ENCODE results near the gene RUBCN. TPM values are rescaled to one million over a fixed set of nuclear protein-coding genes. Genes with fewer than 3 reads are reported as not detected.

RUBCN gene
- total RNA-seq = 100 to 1,000 TPM in 2 of 4 donors, 10 to 100 TPM in 2; 63.6 to 168 (median 102) TPM

GRCh38 chr3:197736491-197737318, at the start of gene RUBCN:
Gene RUBCN (minus strand): TSS chr3:197736904. CDS start chr3:197736719, 185 bp downstream.
- Histone ChIP-seq H3K36me3 (peaks cover 0 to 6% (median 0%) of the 10 kb centered on the region in 3 donors), H3K4me3 (peak within 1 kb of the TSS; percentile 61 to 99 (median 79)), H3K27me3 (no peaks in the 10 kb centered on the region), H3K27ac (peak within 1 kb of the TSS; percentile 63 to 97 (median 87)), H3K9me3 (no peaks in the 10 kb centered on the region), H3K4me1 (peaks cover 0 to 43% (median 12%) of the 10 kb centered on the region in 4 donors)
- peak in 2 of 5 experiments; percentile 42 to 47 for TF ChIP-seq CTCF (IDR thresholded peaks at IDR 0.05)
- TF ChIP-seq EP300 (IDR thresholded peaks at IDR 0.05) = peak; percentile 66 to 89
- TF ChIP-seq POLR2A (IDR thresholded peaks at IDR 0.05) = peak; percentile 56 to 84
- WGBS, 2 donors = 0 to 1% methylated on average over 40 to 59 of the region's 92 CpGs
- DNase-seq (ENCODE audit: low spot score in 2 of 2) = peak; percentile 87 to 90

GRCh38 chr3:197784019-197784585, 47.4 kb upstream of the RUBCN start:
- no peak overlapping the region for H3K4me3 ChIP-seq
- WGBS, 2 donors = 94% methylated on average over 7 of the region's 7 CpGs

GRCh38 chr3:197782230-197782629, 45.5 kb upstream of the RUBCN start:
- Histone ChIP-seq H3K27me3 (no peaks in the 10 kb centered on the region), H3K4me3 (no peak overlapping the region), H3K27ac (no peak overlapping the region), H3K4me1 (no peaks in the 10 kb centered on the region), H3K9me3 (no peaks in the 10 kb centered on the region), H3K36me3 (peaks cover 0 to 63% (median 21%) of the 10 kb centered on the region in 3 donors)
- TF ChIP-seq EP300 (IDR thresholded peaks at IDR 0.05) = no peak
- TF ChIP-seq POLR2A (IDR thresholded peaks at IDR 0.05) = no peak
- no peak for TF ChIP-seq CTCF (IDR thresholded peaks at IDR 0.05)
- WGBS, 2 donors = 62 to 72% methylated on average over 4 of the region's 4 CpGs
- no peak for DNase-seq (ENCODE audit: low spot score in 2 of 2)

More at GRCh38 chr3:197784019-197784585, 47.4 kb upstream of the RUBCN start:
- no peaks in the 10 kb centered on the region for H3K27me3 ChIP-seq
- no peak overlapping the region for H3K27ac ChIP-seq
- H3K9me3 ChIP-seq = no peaks in the 10 kb centered on the region
- peaks cover 0 to 46% (median 12%) of the 10 kb centered on the region in 3 donors for H3K36me3 ChIP-seq
- no peaks in the 10 kb centered on the region for H3K4me1 ChIP-seq
- no peak for DNase-seq (ENCODE audit: low spot score in 2 of 2)
- TF ChIP-seq POLR2A (IDR thresholded peaks at IDR 0.05) = no peak
- no peak for TF ChIP-seq CTCF (IDR thresholded peaks at IDR 0.05)
- TF ChIP-seq EP300 (IDR thresholded peaks at IDR 0.05) = no peak

GRCh38 chr3:197775317-197775716, 38.6 kb upstream of the RUBCN start:
- Histone ChIP-seq H3K4me1 (no peaks in the 10 kb centered on the region), H3K4me3 (no peak overlapping the region), H3K9me3 (no peaks in the 10 kb centered on the region), H3K36me3 (peaks cover 0 to 96% (median 35%) of the 10 kb centered on the region in 3 donors), H3K27me3 (no peaks in the 10 kb centered on the region), H3K27ac (peak overlapping the region in 1 of 4 donors; percentile 13)
- no peak for DNase-seq (ENCODE audit: low spot score in 2 of 2)
- WGBS, 2 donors = 79 to 80% methylated on average over 7 of the region's 7 CpGs
- TF ChIP-seq POLR2A (IDR thresholded peaks at IDR 0.05) (no peak), CTCF (IDR thresholded peaks at IDR 0.05) (no peak), EP300 (IDR thresholded peaks at IDR 0.05) (no peak)

GRCh38 chr3:197761784-197762183, 25.1 kb upstream of the RUBCN start:
- no peaks in the 10 kb centered on the region for H3K9me3 ChIP-seq
- H3K4me3 ChIP-seq = no peak overlapping the region
- no peaks in the 10 kb centered on the region for H3K27me3 ChIP-seq
- TF ChIP-seq EP300 (IDR thresholded peaks at IDR 0.05) (no peak), POLR2A (IDR thresholded peaks at IDR 0.05) (no peak), CTCF (IDR thresholded peaks at IDR 0.05) (no peak)
- peaks cover 0 to 61% (median 0%) of the 10 kb centered on the region in 3 donors for H3K36me3 ChIP-seq
- H3K4me1 ChIP-seq = peaks cover 0 to 4% (median 0%) of the 10 kb centered on the region in 4 donors
- no peak for DNase-seq (ENCODE audit: low spot score in 2 of 2)
- no peak overlapping the region for H3K27ac ChIP-seq

All from tibial nerve (tissue), 4 donors.